22Rv1 (cell line): ENCODE results near the gene EPN2.

Experiments
- CTCF ChIP-seq: fragments of 450-650 bp; IDR thresholded peaks from 2 replicates; pipeline ENCODE4 v1.5.1; 2017; ENCODE audit warnings: mild to moderate bottlenecking
- ZFX ChIP-seq: fragments of 450-650 bp; IDR thresholded peaks from 2 replicates; pipeline ENCODE4 v1.6.1; 2017; ENCODE audit warnings: antibody characterized with exemption, borderline replicate concordance

DNA sequence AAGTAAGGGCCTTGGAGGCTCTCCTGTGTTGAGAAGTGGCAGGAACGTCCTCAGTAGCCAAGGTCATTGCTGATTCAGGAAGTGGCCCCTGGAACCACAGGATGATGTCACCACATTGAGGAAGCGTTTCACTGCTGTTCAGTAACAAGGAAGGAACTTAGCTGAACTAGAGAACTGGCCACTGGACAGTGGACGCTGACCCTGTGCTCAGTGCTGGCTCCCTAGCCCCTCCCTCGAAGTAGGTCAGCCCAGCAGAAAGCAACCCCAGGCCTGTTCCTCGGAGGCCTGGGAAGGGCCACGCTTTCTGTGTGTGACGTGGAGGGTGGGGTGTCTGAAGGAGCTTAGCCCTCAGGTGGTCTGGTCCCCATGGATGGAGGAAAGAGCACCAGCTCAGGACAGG, 67.0 kb downstream of the EPN2 start:
- TF ChIP-seq CTCF (no peak), ZFX (no peak)
